GM23338 (cell line): ENCODE results near the gene PDE7B. TPM values are rescaled to one million over a fixed set of nuclear protein-coding genes. Genes with fewer than 3 reads are reported as not detected.

Source experiments
- ATAC-seq: fragments of 200-7000 bp; cut with Tn5 transposase; 3 replicates; pipeline ENCODE4 v1.9.1; 2020
- DNase-seq: peaks from one replicate; pipeline ENCODE4 v3.0.0-alpha.2; 2015; ENCODE audit warnings: low spot score
- H2AFZ ChIP-seq: fragments of 200-600 bp; sonication (generic); 2 replicates; pipeline ENCODE4 v1.8.0; 2016; ENCODE audit warnings: antibody characterized with exemption, mild to moderate bottlenecking, moderate library complexity
- H3F3A ChIP-seq: fragments of 200-600 bp; sonication (generic); replicated peaks from 2 replicates; pipeline ENCODE4 v1.8.0; 2017; ENCODE audit warnings: antibody characterized with exemption, mixed run types, low read depth
- H3K27ac ChIP-seq: fragments of 200-600 bp; sonication (generic); 2 replicates; pipeline ENCODE4 v1.6.1; 2016; ENCODE audit warnings: low read depth
- H3K27me3 ChIP-seq: fragments of 200-600 bp; sonication (generic); 2 replicates; pipeline ENCODE4 v1.8.0; 2016; ENCODE audit warnings: mild to moderate bottlenecking, mixed run types, moderate library complexity; ENCODE audit not compliant: insufficient read depth
- H3K36me3 ChIP-seq: fragments of 200-600 bp; sonication (generic); 2 replicates; pipeline ENCODE4 v1.8.0; 2016; ENCODE audit warnings: mild to moderate bottlenecking; ENCODE audit not compliant: insufficient read depth
- H3K4me1 ChIP-seq: fragments of 200-600 bp; sonication (generic); 2 replicates; pipeline ENCODE4 v1.8.0; 2016; ENCODE audit warnings: mild to moderate bottlenecking, moderate library complexity; ENCODE audit not compliant: insufficient read depth
- H3K4me2 ChIP-seq: fragments of 200-600 bp; sonication (generic); 2 replicates; pipeline ENCODE4 v1.7.1; 2017; ENCODE audit warnings: mixed run types
- H3K4me3 ChIP-seq: fragments of 200-600 bp; sonication (generic); 2 replicates; pipeline ENCODE4 v1.6.1; 2016; ENCODE audit warnings: mixed run types
- H3K79me2 ChIP-seq: fragments of 200-600 bp; sonication (generic); replicated peaks from 2 replicates; pipeline ENCODE4 v1.8.0; 2017; ENCODE audit warnings: mild to moderate bottlenecking; ENCODE audit not compliant: insufficient read depth
- H3K9me2 ChIP-seq: fragments of 200-600 bp; sonication (generic); 2 replicates; pipeline ENCODE4 v1.8.0; 2017; ENCODE audit not compliant: insufficient read depth
- H4K20me1 ChIP-seq: fragments of 200-600 bp; sonication (generic); replicated peaks from 2 replicates; pipeline ENCODE4 v1.8.0; 2017; ENCODE audit warnings: mild to moderate bottlenecking; ENCODE audit not compliant: insufficient read depth
- H3K27ac Mint-ChIP-seq: 2 replicates; pipeline ENCODE4 v1.8.0; 2020; ENCODE audit warnings: inconsistent platforms, mild to moderate bottlenecking, moderate library complexity, mixed read lengths
- H3K27me3 Mint-ChIP-seq: 3 replicates; pipeline ENCODE4 v1.8.0; 2022; ENCODE audit warnings: low read depth, mild to moderate bottlenecking, moderate library complexity, mixed read lengths, inconsistent platforms; ENCODE audit not compliant: insufficient read depth, poor library complexity
- H3K36me3 Mint-ChIP-seq: 3 replicates; pipeline ENCODE4 v1.8.0; 2021; ENCODE audit warnings: low read depth, mild to moderate bottlenecking, inconsistent platforms, moderate library complexity, mixed read lengths
- H3K4me1 Mint-ChIP-seq: 3 replicates; pipeline ENCODE4 v1.8.0; 2020; ENCODE audit warnings: mild to moderate bottlenecking, inconsistent platforms, mixed read lengths
- H3K4me3 Mint-ChIP-seq: 3 replicates; pipeline ENCODE4 v1.8.0; 2021; ENCODE audit warnings: moderate library complexity, mild to moderate bottlenecking, inconsistent platforms, mixed read lengths
- H3K9me3 Mint-ChIP-seq: 3 replicates; pipeline ENCODE4 v1.8.0; 2020; ENCODE audit warnings: moderate library complexity, mild to moderate bottlenecking, inconsistent platforms, mixed read lengths
- CREB1 ChIP-seq: fragments of 250-450 bp; sonication (Bioruptor Pico); IDR thresholded peaks from 2 replicates; pipeline ENCODE4 v1.5.0; 2020; ENCODE audit warnings: low read depth, mild to moderate bottlenecking, moderate library complexity
- EZH2 ChIP-seq: fragments of 200-600 bp; sonication (generic); IDR thresholded peaks from one replicate; pipeline ENCODE4 v1.8.0; 2017; ENCODE audit warnings: antibody characterized with exemption, mild to moderate bottlenecking, low read depth; ENCODE audit not compliant: unreplicated experiment
- EZH2phosphoT487 ChIP-seq: fragments of 200-600 bp; sonication (generic); IDR thresholded peaks from one replicate; pipeline ENCODE4 v1.8.1; 2018; ENCODE audit warnings: antibody characterized with exemption; ENCODE audit not compliant: unreplicated experiment
- JUNB ChIP-seq: IDR thresholded peaks from one replicate; pipeline ENCODE4 v1.6.1; 2016; ENCODE audit warnings: antibody characterized with exemption; ENCODE audit not compliant: unreplicated experiment
- NANOG ChIP-seq: IDR thresholded peaks from 2 replicates; pipeline ENCODE4 v1.6.1; 2016; ENCODE audit warnings: antibody characterized with exemption, borderline replicate concordance
- POLR2AphosphoS5 ChIP-seq: IDR thresholded peaks from 2 replicates; pipeline ENCODE4 v1.6.1; 2016; ENCODE audit warnings: antibody characterized with exemption, low read depth
- STAT1 ChIP-seq: IDR thresholded peaks from one replicate; pipeline ENCODE4 v1.6.1; 2016; ENCODE audit warnings: antibody characterized with exemption; ENCODE audit not compliant: unreplicated experiment
- ZNF114 ChIP-seq: fragments of 250-450 bp; sonication (Bioruptor Pico); IDR thresholded peaks from 2 replicates; pipeline ENCODE4 v1.5.0; 2020; ENCODE audit warnings: mild to moderate bottlenecking, moderate library complexity
- ZNF331 ChIP-seq: fragments of 250-450 bp; sonication (Bioruptor Pico); IDR thresholded peaks from 2 replicates; pipeline ENCODE4 v1.5.0; 2020; ENCODE audit warnings: low read depth, mild to moderate bottlenecking, moderate library complexity
- polyA plus RNA-seq: library from polyadenylated mRNA; unstranded; fragments of >200 nt; fragmentation: Nextera tagmentation; extraction: Ambion mirVana; gene quantifications from 2 replicates; pipeline ENCODE4 v1.2.1, GENCODE V29; 2016
- total RNA-seq: library from RNA; depleted of rRNA; stranded (reverse); fragments of >200 nt; shearing (Covaris generic); gene quantifications from 2 replicates; pipeline ENCODE4 v1.2.3, GENCODE V29; 2014
- TF ChIP-seq, protein P1 (sequence below), 2 experiments: fragments of 200-600 bp in 1 of 2; sonication (generic) in 1 of 2; conservative IDR thresholded peaks; 2 replicates each; pipeline versions ENCODE4 v1.5.1 to v1.6.1; 2016 to 2017; ENCODE audit warnings: antibody characterized with exemption in 2 of 2, low read depth in 2 of 2, mild to moderate bottlenecking in 2 of 2, moderate library complexity in 1 of 2
- TF ChIP-seq, protein P2 (sequence below): IDR thresholded peaks from 2 replicates; pipeline ENCODE4 v1.6.1; 2016; ENCODE audit warnings: antibody characterized with exemption
- TF ChIP-seq, protein P3 (sequence below): IDR thresholded peaks from one replicate; pipeline ENCODE4 v1.6.1; 2018; ENCODE audit warnings: antibody characterized with exemption; ENCODE audit not compliant: unreplicated experiment
- TF ChIP-seq, protein P4 (sequence below): fragments of 250-450 bp; sonication (Bioruptor Pico); IDR thresholded peaks from 2 replicates; pipeline ENCODE4 v1.5.0; 2020; ENCODE audit warnings: mild to moderate bottlenecking, moderate library complexity

Gene PDE7B
- total and polyA plus RNA-seq, 2 experiments from 2014 or later, result 0.07 TPM; not detected in 1

DNA sequence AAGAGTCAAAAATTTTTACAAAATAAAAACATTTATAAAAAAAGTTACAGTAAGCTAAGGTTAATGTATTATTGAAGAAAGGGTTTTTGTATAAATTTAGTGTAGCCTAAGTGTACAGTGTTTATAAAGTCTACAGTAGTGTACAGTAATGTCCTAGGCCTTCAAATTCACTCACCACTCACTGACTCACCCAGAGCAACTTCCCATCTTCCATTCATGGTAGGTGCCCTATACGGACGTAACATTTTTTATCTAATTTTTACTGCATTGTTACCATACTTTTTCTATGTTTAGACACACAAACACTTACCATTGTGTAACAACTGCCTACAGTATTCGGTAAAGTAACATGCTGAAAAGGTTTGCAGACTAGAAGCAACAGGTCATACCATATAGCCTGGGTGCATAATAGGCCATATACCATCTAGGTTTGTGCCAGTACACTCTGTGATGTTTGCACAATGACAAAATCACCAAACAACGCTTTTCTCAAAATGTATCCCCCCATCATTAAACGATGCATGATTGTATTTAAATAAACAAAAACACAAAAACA is 392.6 kb downstream of the PDE7B start:
- TF ChIP-seq CREB1 (CRISPR knock-in tag) (no peak), ZNF114 (no peak), ZNF331 (CRISPR knock-in tag) (no peak), POLR2AphosphoS5 (no peak), NANOG (no peak), EZH2phosphoT487 (no peak), EZH2 (no peak), JUNB (no peak), STAT1 (no peak)
- TF ChIP-seq, protein P1, sequence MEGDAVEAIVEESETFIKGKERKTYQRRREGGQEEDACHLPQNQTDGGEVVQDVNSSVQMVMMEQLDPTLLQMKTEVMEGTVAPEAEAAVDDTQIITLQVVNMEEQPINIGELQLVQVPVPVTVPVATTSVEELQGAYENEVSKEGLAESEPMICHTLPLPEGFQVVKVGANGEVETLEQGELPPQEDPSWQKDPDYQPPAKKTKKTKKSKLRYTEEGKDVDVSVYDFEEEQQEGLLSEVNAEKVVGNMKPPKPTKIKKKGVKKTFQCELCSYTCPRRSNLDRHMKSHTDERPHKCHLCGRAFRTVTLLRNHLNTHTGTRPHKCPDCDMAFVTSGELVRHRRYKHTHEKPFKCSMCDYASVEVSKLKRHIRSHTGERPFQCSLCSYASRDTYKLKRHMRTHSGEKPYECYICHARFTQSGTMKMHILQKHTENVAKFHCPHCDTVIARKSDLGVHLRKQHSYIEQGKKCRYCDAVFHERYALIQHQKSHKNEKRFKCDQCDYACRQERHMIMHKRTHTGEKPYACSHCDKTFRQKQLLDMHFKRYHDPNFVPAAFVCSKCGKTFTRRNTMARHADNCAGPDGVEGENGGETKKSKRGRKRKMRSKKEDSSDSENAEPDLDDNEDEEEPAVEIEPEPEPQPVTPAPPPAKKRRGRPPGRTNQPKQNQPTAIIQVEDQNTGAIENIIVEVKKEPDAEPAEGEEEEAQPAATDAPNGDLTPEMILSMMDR (conservative IDR thresholded peaks at IDR 0.05; ENCODE audit: low read depth in 2 of 2), result no peak
- TF ChIP-seq, protein P2, sequence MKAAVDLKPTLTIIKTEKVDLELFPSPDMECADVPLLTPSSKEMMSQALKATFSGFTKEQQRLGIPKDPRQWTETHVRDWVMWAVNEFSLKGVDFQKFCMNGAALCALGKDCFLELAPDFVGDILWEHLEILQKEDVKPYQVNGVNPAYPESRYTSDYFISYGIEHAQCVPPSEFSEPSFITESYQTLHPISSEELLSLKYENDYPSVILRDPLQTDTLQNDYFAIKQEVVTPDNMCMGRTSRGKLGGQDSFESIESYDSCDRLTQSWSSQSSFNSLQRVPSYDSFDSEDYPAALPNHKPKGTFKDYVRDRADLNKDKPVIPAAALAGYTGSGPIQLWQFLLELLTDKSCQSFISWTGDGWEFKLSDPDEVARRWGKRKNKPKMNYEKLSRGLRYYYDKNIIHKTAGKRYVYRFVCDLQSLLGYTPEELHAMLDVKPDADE, result no peak
- TF ChIP-seq, protein P3, sequence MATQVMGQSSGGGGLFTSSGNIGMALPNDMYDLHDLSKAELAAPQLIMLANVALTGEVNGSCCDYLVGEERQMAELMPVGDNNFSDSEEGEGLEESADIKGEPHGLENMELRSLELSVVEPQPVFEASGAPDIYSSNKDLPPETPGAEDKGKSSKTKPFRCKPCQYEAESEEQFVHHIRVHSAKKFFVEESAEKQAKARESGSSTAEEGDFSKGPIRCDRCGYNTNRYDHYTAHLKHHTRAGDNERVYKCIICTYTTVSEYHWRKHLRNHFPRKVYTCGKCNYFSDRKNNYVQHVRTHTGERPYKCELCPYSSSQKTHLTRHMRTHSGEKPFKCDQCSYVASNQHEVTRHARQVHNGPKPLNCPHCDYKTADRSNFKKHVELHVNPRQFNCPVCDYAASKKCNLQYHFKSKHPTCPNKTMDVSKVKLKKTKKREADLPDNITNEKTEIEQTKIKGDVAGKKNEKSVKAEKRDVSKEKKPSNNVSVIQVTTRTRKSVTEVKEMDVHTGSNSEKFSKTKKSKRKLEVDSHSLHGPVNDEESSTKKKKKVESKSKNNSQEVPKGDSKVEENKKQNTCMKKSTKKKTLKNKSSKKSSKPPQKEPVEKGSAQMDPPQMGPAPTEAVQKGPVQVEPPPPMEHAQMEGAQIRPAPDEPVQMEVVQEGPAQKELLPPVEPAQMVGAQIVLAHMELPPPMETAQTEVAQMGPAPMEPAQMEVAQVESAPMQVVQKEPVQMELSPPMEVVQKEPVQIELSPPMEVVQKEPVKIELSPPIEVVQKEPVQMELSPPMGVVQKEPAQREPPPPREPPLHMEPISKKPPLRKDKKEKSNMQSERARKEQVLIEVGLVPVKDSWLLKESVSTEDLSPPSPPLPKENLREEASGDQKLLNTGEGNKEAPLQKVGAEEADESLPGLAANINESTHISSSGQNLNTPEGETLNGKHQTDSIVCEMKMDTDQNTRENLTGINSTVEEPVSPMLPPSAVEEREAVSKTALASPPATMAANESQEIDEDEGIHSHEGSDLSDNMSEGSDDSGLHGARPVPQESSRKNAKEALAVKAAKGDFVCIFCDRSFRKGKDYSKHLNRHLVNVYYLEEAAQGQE, result no peak
- TF ChIP-seq, protein P4, sequence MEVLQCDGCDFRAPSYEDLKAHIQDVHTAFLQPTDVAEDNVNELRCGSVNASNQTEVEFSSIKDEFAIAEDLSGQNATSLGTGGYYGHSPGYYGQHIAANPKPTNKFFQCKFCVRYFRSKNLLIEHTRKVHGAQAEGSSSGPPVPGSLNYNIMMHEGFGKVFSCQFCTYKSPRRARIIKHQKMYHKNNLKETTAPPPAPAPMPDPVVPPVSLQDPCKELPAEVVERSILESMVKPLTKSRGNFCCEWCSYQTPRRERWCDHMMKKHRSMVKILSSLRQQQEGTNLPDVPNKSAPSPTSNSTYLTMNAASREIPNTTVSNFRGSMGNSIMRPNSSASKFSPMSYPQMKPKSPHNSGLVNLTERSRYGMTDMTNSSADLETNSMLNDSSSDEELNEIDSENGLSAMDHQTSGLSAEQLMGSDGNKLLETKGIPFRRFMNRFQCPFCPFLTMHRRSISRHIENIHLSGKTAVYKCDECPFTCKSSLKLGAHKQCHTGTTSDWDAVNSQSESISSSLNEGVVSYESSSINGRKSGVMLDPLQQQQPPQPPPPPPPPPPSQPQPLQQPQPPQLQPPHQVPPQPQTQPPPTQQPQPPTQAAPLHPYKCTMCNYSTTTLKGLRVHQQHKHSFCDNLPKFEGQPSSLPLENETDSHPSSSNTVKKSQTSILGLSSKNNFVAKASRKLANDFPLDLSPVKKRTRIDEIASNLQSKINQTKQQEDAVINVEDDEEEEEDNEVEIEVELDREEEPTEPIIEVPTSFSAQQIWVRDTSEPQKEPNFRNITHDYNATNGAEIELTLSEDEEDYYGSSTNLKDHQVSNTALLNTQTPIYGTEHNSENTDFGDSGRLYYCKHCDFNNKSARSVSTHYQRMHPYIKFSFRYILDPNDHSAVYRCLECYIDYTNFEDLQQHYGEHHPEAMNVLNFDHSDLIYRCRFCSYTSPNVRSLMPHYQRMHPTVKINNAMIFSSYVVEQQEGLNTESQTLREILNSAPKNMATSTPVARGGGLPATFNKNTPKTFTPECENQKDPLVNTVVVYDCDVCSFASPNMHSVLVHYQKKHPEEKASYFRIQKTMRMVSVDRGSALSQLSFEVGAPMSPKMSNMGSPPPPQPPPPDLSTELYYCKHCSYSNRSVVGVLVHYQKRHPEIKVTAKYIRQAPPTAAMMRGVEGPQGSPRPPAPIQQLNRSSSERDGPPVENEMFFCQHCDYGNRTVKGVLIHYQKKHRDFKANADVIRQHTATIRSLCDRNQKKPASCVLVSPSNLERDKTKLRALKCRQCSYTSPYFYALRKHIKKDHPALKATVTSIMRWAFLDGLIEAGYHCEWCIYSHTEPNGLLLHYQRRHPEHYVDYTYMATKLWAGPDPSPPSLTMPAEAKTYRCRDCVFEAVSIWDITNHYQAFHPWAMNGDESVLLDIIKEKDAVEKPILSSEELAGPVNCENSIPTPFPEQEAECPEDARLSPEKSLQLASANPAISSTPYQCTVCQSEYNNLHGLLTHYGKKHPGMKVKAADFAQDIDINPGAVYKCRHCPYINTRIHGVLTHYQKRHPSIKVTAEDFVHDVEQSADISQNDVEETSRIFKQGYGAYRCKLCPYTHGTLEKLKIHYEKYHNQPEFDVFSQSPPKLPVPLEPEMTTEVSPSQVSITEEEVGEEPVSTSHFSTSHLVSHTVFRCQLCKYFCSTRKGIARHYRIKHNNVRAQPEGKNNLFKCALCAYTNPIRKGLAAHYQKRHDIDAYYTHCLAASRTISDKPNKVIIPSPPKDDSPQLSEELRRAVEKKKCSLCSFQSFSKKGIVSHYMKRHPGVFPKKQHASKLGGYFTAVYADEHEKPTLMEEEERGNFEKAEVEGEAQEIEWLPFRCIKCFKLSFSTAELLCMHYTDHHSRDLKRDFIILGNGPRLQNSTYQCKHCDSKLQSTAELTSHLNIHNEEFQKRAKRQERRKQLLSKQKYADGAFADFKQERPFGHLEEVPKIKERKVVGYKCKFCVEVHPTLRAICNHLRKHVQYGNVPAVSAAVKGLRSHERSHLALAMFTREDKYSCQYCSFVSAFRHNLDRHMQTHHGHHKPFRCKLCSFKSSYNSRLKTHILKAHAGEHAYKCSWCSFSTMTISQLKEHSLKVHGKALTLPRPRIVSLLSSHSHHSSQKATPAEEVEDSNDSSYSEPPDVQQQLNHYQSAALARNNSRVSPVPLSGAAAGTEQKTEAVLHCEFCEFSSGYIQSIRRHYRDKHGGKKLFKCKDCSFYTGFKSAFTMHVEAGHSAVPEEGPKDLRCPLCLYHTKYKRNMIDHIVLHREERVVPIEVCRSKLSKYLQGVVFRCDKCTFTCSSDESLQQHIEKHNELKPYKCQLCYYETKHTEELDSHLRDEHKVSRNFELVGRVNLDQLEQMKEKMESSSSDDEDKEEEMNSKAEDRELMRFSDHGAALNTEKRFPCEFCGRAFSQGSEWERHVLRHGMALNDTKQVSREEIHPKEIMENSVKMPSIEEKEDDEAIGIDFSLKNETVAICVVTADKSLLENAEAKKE (CRISPR knock-in tag), result no peak
- Histone ChIP-seq H3K4me1 (no peaks in the 10 kb centered on the region), H3K4me2 (no peak overlapping the region), H3K27ac (no peak overlapping the region), H2AFZ (no peak overlapping the region), H3K4me3 (no peak overlapping the region), H3K79me2 (peaks cover 7% of the 10 kb centered on the region), H3K36me3 (peaks cover 14% of the 10 kb centered on the region), H4K20me1 (no peaks in the 10 kb centered on the region; the same call in 1 of the 2 replicates), H3F3A (no peaks in the 10 kb centered on the region), H3K27me3 (no peaks in the 10 kb centered on the region), H3K9me2 (no peaks in the 10 kb centered on the region)
- H3K4me1 Mint-ChIP-seq, result peaks cover 5% of the 10 kb centered on the region; the same call in 2 of the 3 replicates
- peaks cover 28% of the 10 kb centered on the region for H3K36me3 Mint-ChIP-seq
- ATAC-seq (no peak), DNase-seq (no peak)
- no peaks in the 10 kb centered on the region for H3K9me3 Mint-ChIP-seq
- no peaks in the 10 kb centered on the region for H3K27me3 Mint-ChIP-seq
- no peak overlapping the region for H3K27ac Mint-ChIP-seq
- H3K4me3 Mint-ChIP-seq, result no peak overlapping the region
